Measurements from ENCODE around the gene DEPDC4.
A peak's percentile ranks its signal among the peaks of the same experiment; 100 is the strongest.
"Not testable (repeated sequence)": the region's sequence is repeated elsewhere in the genome, so short reads cannot be mapped to it uniquely, and the experiment has no call there.

The DEPDC4 gene

DNA sequence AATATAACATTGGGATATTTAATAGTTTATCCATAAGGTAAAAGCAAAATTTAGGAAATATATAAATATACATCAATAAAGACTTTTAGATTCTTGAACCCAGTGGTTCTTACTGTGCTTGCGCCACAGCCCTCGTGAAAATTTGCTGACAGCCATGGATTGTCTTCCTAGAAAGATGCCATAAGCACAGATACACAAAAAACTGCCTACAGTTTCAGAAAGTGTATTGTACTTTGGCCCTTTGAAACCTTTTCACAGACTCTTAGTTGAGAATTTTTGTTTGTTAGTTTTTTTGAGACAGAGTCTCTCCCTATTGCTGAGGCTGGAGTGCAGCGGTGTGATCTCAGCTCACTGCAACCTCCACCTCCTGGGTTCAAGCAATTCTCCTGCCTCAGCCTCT, 28.1 kb downstream of the DEPDC4 start:
- TF ChIP-seq, protein P1, sequence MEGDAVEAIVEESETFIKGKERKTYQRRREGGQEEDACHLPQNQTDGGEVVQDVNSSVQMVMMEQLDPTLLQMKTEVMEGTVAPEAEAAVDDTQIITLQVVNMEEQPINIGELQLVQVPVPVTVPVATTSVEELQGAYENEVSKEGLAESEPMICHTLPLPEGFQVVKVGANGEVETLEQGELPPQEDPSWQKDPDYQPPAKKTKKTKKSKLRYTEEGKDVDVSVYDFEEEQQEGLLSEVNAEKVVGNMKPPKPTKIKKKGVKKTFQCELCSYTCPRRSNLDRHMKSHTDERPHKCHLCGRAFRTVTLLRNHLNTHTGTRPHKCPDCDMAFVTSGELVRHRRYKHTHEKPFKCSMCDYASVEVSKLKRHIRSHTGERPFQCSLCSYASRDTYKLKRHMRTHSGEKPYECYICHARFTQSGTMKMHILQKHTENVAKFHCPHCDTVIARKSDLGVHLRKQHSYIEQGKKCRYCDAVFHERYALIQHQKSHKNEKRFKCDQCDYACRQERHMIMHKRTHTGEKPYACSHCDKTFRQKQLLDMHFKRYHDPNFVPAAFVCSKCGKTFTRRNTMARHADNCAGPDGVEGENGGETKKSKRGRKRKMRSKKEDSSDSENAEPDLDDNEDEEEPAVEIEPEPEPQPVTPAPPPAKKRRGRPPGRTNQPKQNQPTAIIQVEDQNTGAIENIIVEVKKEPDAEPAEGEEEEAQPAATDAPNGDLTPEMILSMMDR (IDR thresholded peaks at IDR 0.05; ENCODE audit: low read depth, low read length), result no peak
- H3K9me3 ChIP-seq, result no peaks in the 10 kb centered on the region
- DNase-seq, result no peak
- no peak overlapping the region for H3K4me3 ChIP-seq (ENCODE audit: low read depth, low read length)
- no peaks in the 10 kb centered on the region for H3K36me3 ChIP-seq
- H3K4me1 ChIP-seq, result no peaks in the 10 kb centered on the region
- H3K27me3 ChIP-seq, result no peaks in the 10 kb centered on the region

GRCh38 chr12:100234591-100235304, 32.1 kb downstream of the DEPDC4 start:
- TF ChIP-seq, protein P1 (IDR thresholded peaks at IDR 0.05; ENCODE audit: low read depth, low read length), result peak; percentile 79
- Histone ChIP-seq H3K4me1 (no peaks in the 10 kb centered on the region), H3K4me3 (ENCODE audit: low read depth, low read length) (no peak overlapping the region), H3K27me3 (no peaks in the 10 kb centered on the region), H3K36me3 (no peaks in the 10 kb centered on the region), H3K9me3 (no peaks in the 10 kb centered on the region)
- DNase-seq, result no peak

GRCh38 chr12:100234166-100234565, 32.7 kb downstream of the DEPDC4 start:
- Histone ChIP-seq H3K9me3 (no peaks in the 10 kb centered on the region), H3K4me3 (ENCODE audit: low read depth, low read length) (no peak overlapping the region), H3K36me3 (no peaks in the 10 kb centered on the region), H3K4me1 (no peaks in the 10 kb centered on the region), H3K27me3 (no peaks in the 10 kb centered on the region)
- no peak for DNase-seq
- TF ChIP-seq, protein P1 (IDR thresholded peaks at IDR 0.05; ENCODE audit: low read depth, low read length), result no peak

DNA sequence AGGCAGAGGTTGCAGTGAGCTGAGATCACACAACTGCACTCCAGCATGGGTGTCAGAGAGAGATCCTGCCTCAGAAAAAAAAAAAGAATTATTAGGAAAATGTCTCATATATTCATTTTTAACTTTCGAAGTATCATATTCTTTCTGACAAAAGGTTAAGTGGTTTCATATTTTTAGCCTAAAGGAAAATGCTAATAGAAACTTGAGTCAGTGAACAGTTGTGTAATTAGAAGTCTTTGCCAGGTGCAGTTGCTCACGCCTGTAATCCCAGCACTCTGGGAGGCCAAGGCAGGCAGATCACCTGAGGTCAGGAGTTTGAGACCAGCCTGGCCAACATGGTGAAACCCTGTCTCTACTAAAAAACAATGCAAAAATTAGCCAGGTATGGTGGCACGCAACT, 35.0 kb downstream of the DEPDC4 start:
- not testable (repeated sequence) for H3K4me3 ChIP-seq (ENCODE audit: low read depth, low read length); H3K4me1 ChIP-seq; H3K36me3 ChIP-seq; H3K9me3 ChIP-seq; DNase-seq; H3K27me3 ChIP-seq

DNA sequence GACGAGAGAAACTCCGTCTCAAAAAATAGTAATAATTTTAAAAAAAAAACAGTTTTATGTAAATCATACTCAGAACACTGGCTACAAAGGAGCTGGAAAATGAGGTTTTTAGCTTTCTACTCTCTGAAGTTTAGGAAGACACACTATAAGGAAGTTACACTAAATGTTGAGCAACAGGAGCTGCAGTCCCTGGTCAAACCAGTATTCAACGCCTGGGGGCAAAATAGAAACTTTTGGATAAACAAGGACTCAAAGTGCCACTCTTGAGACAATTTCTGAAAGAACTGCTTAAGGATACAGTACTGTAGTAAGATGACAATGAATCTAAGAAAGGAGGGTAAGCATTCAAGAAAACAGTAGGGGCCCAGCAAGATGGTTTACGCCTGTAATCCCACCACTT, 37.0 kb downstream of the DEPDC4 start:
- no peak for DNase-seq
- Histone ChIP-seq H3K4me3 (ENCODE audit: low read depth, low read length) (no peak overlapping the region), H3K36me3 (no peaks in the 10 kb centered on the region; the same call in 1 of the 2 replicates), H3K27me3 (no peaks in the 10 kb centered on the region), H3K9me3 (no peaks in the 10 kb centered on the region), H3K4me1 (no peaks in the 10 kb centered on the region)
- TF ChIP-seq, protein P1 (IDR thresholded peaks at IDR 0.05; ENCODE audit: low read depth, low read length), result no peak

- Histone ChIP-seq H3K27me3 (no peaks in the 10 kb centered on the region), H3K36me3 (no peaks in the 10 kb centered on the region; the same call in 1 of the 2 replicates), H3K4me3 (ENCODE audit: low read depth, low read length) (no peak overlapping the region), H3K9me3 (no peaks in the 10 kb centered on the region), H3K4me1 (no peaks in the 10 kb centered on the region)
- TF ChIP-seq, protein P1 (IDR thresholded peaks at IDR 0.05; ENCODE audit: low read depth, low read length), result peak; percentile 47
- no peak for DNase-seq
Observed at GRCh38 chr12:100229036-100229635, 37.7 kb downstream of the DEPDC4 start.
